H1 (cell line): ENCODE measurements around the gene SLC26A8. TPM values are rescaled to one million over a fixed set of nuclear protein-coding genes. Genes with fewer than 3 reads are reported as not detected.
A peak's percentile ranks its signal among the peaks of the same experiment; 100 is the strongest.

Experiments
- CHD1 ChIP-seq: IDR thresholded peaks from 2 replicates; pipeline ENCODE4 v1.6.1; 2012; ENCODE audit warnings: low read depth, low read length, improper control_type of control experiment
- GABPA ChIP-seq: IDR thresholded peaks from 2 replicates; pipeline ENCODE4 v1.6.1; 2011; ENCODE audit warnings: mild to moderate bottlenecking, low read length, moderate library complexity, borderline replicate concordance; ENCODE audit not compliant: insufficient read depth
- HDAC6 ChIP-seq: IDR thresholded peaks from one replicate; pipeline ENCODE4 v1.7.1; 2012; ENCODE audit warnings: low read depth, mild to moderate bottlenecking, inconsistent platforms, low read length, moderate library complexity
- JUND ChIP-seq: IDR thresholded peaks from 2 replicates; pipeline ENCODE4 v1.6.1; 2011; ENCODE audit warnings: mild to moderate bottlenecking, improper control_type of control experiment, low read length
- KDM4A ChIP-seq: IDR thresholded peaks from one replicate; pipeline ENCODE4 v1.7.1; 2012; ENCODE audit warnings: low read depth, mild to moderate bottlenecking, moderate library complexity, low read length, inconsistent platforms; ENCODE audit not compliant: severe bottlenecking
- NANOG ChIP-seq: IDR thresholded peaks from 2 replicates; pipeline ENCODE4 v1.6.1; 2011; ENCODE audit warnings: low read length, low read depth, mild to moderate bottlenecking, inconsistent platforms; ENCODE audit not compliant: insufficient read depth, poor library complexity, severe bottlenecking
- PHF8 ChIP-seq: fragments of 200-600 bp; sonication (generic); conservative IDR thresholded peaks from 2 replicates; pipeline ENCODE4 v1.7.1; 2012; ENCODE audit warnings: low read depth, mild to moderate bottlenecking, inconsistent platforms, low read length, moderate library complexity
- POLR2AphosphoS5 ChIP-seq: IDR thresholded peaks from 2 replicates; pipeline ENCODE4 v1.6.1; 2011; ENCODE audit warnings: low read depth, low read length
- RAD21 ChIP-seq, 2 experiments: IDR thresholded peaks in 1 of 2; conservative IDR thresholded peaks in 1 of 2; 2 replicates each; pipeline ENCODE4 v1.6.1; 2011; ENCODE audit warnings: low read depth in 2 of 2, low read length in 2 of 2, improper control_type of control experiment in 1 of 2, inconsistent platforms in 1 of 2, mild to moderate bottlenecking in 1 of 2, moderate library complexity in 1 of 2
- SIN3A ChIP-seq, 2 experiments: IDR thresholded peaks in 1 of 2; conservative IDR thresholded peaks in 1 of 2; 2 replicates each; pipeline ENCODE4 v1.6.1; 2011 to 2012; ENCODE audit warnings: low read length in 2 of 2, improper control_type of control experiment in 1 of 2, low read depth in 1 of 2, mild to moderate bottlenecking in 1 of 2
- TEAD4 ChIP-seq: IDR thresholded peaks from 2 replicates; pipeline ENCODE4 v1.6.1; 2012; ENCODE audit warnings: low read depth, low read length, inconsistent platforms, mixed read lengths
- polyA plus RNA-seq, 7 experiments: library from polyadenylated mRNA; depleted of rRNA in 3 of 7; stranded (reverse) in 5 of 7; unstranded in 2 of 7; fragments of >200 nt in 5 of 7; fragments of 200-250 nt in 2 of 7; gene quantifications; 1 replicate in 5 of 7; 2 replicates in 1 of 7; 4 replicates in 1 of 7; pipeline versions ENCODE4 v1.2.1 to v1.2.3, GENCODE V29; 2011 to 2013; ENCODE audit warnings: missing spikeins in 2 of 7, mixed read lengths in 2 of 7
- total RNA-seq: library from RNA; stranded (reverse); fragmentation: NEBNext Ultra II Directional; extraction: Animal tissue kit (Norgen Biotek cat#: 25700); gene quantifications from 2 replicates; pipeline ENCODE4 v1.2.1, GENCODE V29; 2021

SLC26A8 gene
- total and polyA plus RNA-seq, 2 of the 8 experiments (the other 6 are each of a cell fraction or from before 2014, with no cell fraction given), result 0.56 to 0.57 TPM

GRCh38 chr6:36023996-36024795 lies at the start of gene SLC26A8 (continued):
- 0 out of 4 replicates have a peak, but pooled peaks of 1 of the 2 experiments have one; percentile 16 for TF ChIP-seq SIN3A (conservative IDR thresholded peaks at IDR 0.05 in 1 of 2, IDR thresholded peaks at IDR 0.05 in 1 of 2; ENCODE audit: low read depth in 1 of 2, low read length in 2 of 2)
- TF ChIP-seq RAD21 (IDR thresholded peaks at IDR 0.05 in 1 of 2, conservative IDR thresholded peaks at IDR 0.05 in 1 of 2; ENCODE audit: low read depth in 2 of 2, low read length in 2 of 2), result no peak
- no peak for TF ChIP-seq CHD1
- TF ChIP-seq NANOG, result no peak
- no peak for TF ChIP-seq HDAC6
- no peak for TF ChIP-seq JUND
- peak; percentile 74 for TF ChIP-seq KDM4A
- TF ChIP-seq PHF8, result no peak
- TF ChIP-seq POLR2AphosphoS5, result no peak
- no peak for TF ChIP-seq TEAD4
- no peak for TF ChIP-seq GABPA
